Parathyroid adenoma (tissue), 2 donors: Measurements from ENCODE around the gene DLGAP1.

Source experiments
- H2AFZ ChIP-seq: fragments of 300-600 bp; sonication (generic); one replicate; pipeline ENCODE4 v1.7.0; 2017; ENCODE audit warnings: antibody characterized with exemption, mild to moderate bottlenecking
- H3K27ac ChIP-seq: fragments of 300-600 bp; sonication (generic); one replicate; pipeline ENCODE4 v1.7.0; 2017
- H3K27me3 ChIP-seq: fragments of 300-600 bp; sonication (generic); one replicate; pipeline ENCODE4 v1.7.0; 2017; ENCODE audit warnings: low read length; ENCODE audit not compliant: control insufficient read depth, insufficient read depth
- H3K36me3 ChIP-seq: fragments of 300-600 bp; sonication (generic); one replicate; pipeline ENCODE4 v1.7.0; 2017; ENCODE audit warnings: low read length; ENCODE audit not compliant: control insufficient read depth, insufficient read depth
- H3K4me1 ChIP-seq: fragments of 300-600 bp; sonication (generic); one replicate; pipeline ENCODE4 v1.7.0; 2017; ENCODE audit warnings: control low read depth
- H3K4me2 ChIP-seq: fragments of 300-600 bp; sonication (generic); one replicate; pipeline ENCODE4 v1.7.0; 2017; ENCODE audit warnings: low read length
- H3K4me3 ChIP-seq: fragments of 300-600 bp; sonication (generic); one replicate; pipeline ENCODE4 v1.7.0; 2017; ENCODE audit warnings: low read depth, low read length
- H3K79me2 ChIP-seq: fragments of 300-600 bp; sonication (generic); one replicate; pipeline ENCODE4 v1.7.0; 2017; ENCODE audit warnings: control low read depth
- H3K9ac ChIP-seq: fragments of 300-600 bp; sonication (generic); one replicate; pipeline ENCODE4 v1.7.0; 2017; ENCODE audit warnings: mild to moderate bottlenecking
- H3K9me3 ChIP-seq: fragments of 300-600 bp; sonication (generic); one replicate; pipeline ENCODE4 v1.7.0; 2017; ENCODE audit warnings: low read length; ENCODE audit not compliant: control insufficient read depth
- CTCF ChIP-seq: fragments of 300-600 bp; sonication (generic); IDR thresholded peaks from one replicate; pipeline ENCODE4 v1.7.0; 2017; ENCODE audit warnings: antibody characterized with exemption, mild to moderate bottlenecking
- donor health status: primary hyperparathyroidism.

Gene DLGAP1

GRCh38 chr18:4231260-4231659, 223.8 kb downstream of the DLGAP1 start:
- Histone ChIP-seq H2AFZ (no peak overlapping the region), H3K79me2 (no peaks in the 10 kb centered on the region), H3K4me2 (no peak overlapping the region), H3K9me3 (no peaks in the 10 kb centered on the region), H3K36me3 (no peaks in the 10 kb centered on the region), H3K27me3 (no peaks in the 10 kb centered on the region), H3K4me3 (no peak overlapping the region), H3K27ac (no peak overlapping the region), H3K9ac (no peak overlapping the region), H3K4me1 (no peaks in the 10 kb centered on the region)
- no peak for TF ChIP-seq CTCF

DNA sequence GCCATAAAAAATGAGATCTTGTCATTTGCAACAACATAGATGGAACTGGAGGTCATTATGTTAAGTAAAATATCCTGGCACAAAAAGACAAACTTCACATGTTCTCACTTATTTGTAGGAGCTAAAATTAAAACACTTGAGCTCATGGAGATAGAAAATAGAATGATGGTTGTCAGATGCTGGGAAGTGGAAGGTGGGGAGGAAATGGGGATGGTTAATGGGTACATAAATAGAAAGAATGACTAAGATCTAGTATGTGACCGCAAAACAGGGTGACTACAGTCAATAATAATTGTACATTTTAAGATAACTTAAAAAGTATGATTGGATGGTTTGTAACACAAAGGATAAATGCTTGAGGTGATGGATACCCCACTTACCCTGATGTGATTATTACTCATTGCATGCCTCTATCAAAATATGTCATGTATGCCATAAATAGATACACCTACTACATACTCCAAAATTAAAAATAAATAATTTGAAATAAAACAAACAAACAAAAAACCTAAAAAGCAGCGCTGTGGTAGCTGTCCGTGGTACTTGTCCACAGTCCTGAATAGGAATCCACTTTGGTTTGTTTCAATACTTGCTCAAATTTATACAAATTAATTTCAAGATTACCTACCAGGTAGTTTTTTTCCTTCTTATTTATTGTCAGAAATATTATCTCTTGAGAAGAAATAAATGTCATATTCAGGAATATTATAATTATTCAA, 224.5 kb downstream of the DLGAP1 start:
- no peaks in the 10 kb centered on the region for H3K36me3 ChIP-seq
- H3K79me2 ChIP-seq, result no peaks in the 10 kb centered on the region
- TF ChIP-seq CTCF, result no peak
- no peaks in the 10 kb centered on the region for H3K4me1 ChIP-seq
- no peak overlapping the region for H3K9ac ChIP-seq
- H3K27me3 ChIP-seq, result no peaks in the 10 kb centered on the region
- no peaks in the 10 kb centered on the region for H3K9me3 ChIP-seq
- no peak overlapping the region for H3K27ac ChIP-seq
- no peak overlapping the region for H3K4me3 ChIP-seq
- H2AFZ ChIP-seq, result no peak overlapping the region
- H3K4me2 ChIP-seq, result no peak overlapping the region

DNA sequence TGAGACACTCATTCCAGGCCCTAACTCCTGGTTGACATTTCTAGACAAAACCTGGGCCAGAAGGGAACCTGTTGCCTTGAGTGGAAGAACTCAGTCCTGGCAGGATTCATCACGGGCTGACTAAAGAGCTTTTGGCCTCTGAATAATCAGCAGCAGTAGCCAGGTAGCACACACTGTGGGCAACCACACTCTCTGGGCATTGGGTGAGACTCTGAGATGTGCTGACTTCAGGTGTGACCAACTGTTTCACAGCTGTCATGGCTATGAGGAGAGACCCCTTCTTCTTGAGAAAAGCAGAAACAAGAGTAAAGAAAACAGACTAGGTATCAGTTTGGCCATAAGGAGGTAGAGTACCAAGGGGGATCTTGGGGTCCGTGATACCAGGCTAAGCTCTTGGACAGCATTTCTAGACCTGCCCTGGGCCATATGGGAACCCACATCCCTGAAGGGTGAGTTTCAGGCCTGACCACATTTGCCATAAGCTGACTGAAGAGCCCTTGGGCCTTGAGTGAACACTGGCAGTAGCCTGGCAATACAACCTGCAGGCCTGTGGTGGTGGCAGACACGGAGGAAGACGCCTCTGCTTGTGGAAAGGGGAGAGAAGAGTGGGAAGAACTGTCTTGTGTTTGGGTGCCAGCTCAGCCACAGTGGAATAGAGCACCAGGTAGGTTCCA, 230.9 kb downstream of the DLGAP1 start:
- no peak overlapping the region for H3K4me3 ChIP-seq
- H3K4me1 ChIP-seq, result no peaks in the 10 kb centered on the region
- H3K27me3 ChIP-seq, result no peaks in the 10 kb centered on the region
- no peaks in the 10 kb centered on the region for H3K9me3 ChIP-seq
- H3K36me3 ChIP-seq, result no peaks in the 10 kb centered on the region
- H3K9ac ChIP-seq, result no peak overlapping the region
- H3K4me2 ChIP-seq, result no peak overlapping the region
- TF ChIP-seq CTCF, result no peak
- H2AFZ ChIP-seq, result no peak overlapping the region
- no peaks in the 10 kb centered on the region for H3K79me2 ChIP-seq
- H3K27ac ChIP-seq, result no peak overlapping the region

GRCh38 chr18:4211111-4211837, 243.8 kb downstream of the DLGAP1 start:
- no peak for TF ChIP-seq CTCF

More at GRCh38 chr18:4211111-4211837, 243.8 kb downstream of the DLGAP1 start:
- Histone ChIP-seq H3K27me3 (no peaks in the 10 kb centered on the region), H3K4me2 (no peak overlapping the region), H3K4me1 (no peaks in the 10 kb centered on the region), H3K9ac (no peak overlapping the region), H3K79me2 (no peaks in the 10 kb centered on the region), H3K4me3 (no peak overlapping the region), H3K9me3 (no peaks in the 10 kb centered on the region), H3K36me3 (no peaks in the 10 kb centered on the region), H2AFZ (no peak overlapping the region), H3K27ac (no peak overlapping the region)
